Measurements from ENCODE around the gene USP30. TPM values are rescaled to one million over a fixed set of nuclear protein-coding genes. Genes with fewer than 3 reads are reported as not detected.
A peak's percentile ranks its signal among the peaks of the same experiment; 100 is the strongest.
"Not testable (repeated sequence)": the region's sequence is repeated elsewhere in the genome, so short reads cannot be mapped to it uniquely, and the experiment has no call there.

The USP30 gene
- total RNA-seq, 1 experiment from 2014 or later = 12.4 TPM

GRCh38 chr12:109047081-109047805 is 5.1 kb upstream of the USP30 start:
- no peaks in the 10 kb centered on the region for H3K9me3 ChIP-seq (ENCODE audit: low read depth, low read length, poor library complexity, severe bottlenecking)
- intact Hi-C loops (cut with micrococcal nuclease; ENCODE audit: unreplicated experiment) = no loop called here
- no peaks in the 10 kb centered on the region for H3K4me1 ChIP-seq (ENCODE audit: insufficient read depth, low read length, poor library complexity, severe bottlenecking)
- H3K27me3 ChIP-seq (replicated peaks; ENCODE audit: insufficient read depth, low read depth, low read length, poor library complexity) = peaks cover 22% of the 10 kb centered on the region
- CTCF ChIA-PET = no interaction called here
- no TSS peak for BruUV-seq (replicated peaks)
- no peak overlapping the region for H3K4me3 ChIP-seq (ENCODE audit: low read depth, low read length, poor library complexity, severe bottlenecking)
- H3K27ac ChIP-seq (ENCODE audit: low read depth, low read length, poor library complexity, severe bottlenecking) = no peak overlapping the region
- no peak for DNase-seq (ENCODE audit: low spot score)
- H3K36me3 ChIP-seq (ENCODE audit: insufficient read depth, low read length, poor library complexity, severe bottlenecking) = no peaks in the 10 kb centered on the region
- POLR2A ChIA-PET (ENCODE audit: low non-redundant PET) = interaction anchor here (0.7 kb wide), 1 partner anchor 461 kb away, joined by 3 read pairs; no protein-coding TSS in a partner anchor
- TF ChIP-seq, protein P1, sequence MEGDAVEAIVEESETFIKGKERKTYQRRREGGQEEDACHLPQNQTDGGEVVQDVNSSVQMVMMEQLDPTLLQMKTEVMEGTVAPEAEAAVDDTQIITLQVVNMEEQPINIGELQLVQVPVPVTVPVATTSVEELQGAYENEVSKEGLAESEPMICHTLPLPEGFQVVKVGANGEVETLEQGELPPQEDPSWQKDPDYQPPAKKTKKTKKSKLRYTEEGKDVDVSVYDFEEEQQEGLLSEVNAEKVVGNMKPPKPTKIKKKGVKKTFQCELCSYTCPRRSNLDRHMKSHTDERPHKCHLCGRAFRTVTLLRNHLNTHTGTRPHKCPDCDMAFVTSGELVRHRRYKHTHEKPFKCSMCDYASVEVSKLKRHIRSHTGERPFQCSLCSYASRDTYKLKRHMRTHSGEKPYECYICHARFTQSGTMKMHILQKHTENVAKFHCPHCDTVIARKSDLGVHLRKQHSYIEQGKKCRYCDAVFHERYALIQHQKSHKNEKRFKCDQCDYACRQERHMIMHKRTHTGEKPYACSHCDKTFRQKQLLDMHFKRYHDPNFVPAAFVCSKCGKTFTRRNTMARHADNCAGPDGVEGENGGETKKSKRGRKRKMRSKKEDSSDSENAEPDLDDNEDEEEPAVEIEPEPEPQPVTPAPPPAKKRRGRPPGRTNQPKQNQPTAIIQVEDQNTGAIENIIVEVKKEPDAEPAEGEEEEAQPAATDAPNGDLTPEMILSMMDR (conservative IDR thresholded peaks at IDR 0.05; ENCODE audit: low read depth, low read length) = no peak
- no peak for TF ChIP-seq EZH2 (IDR thresholded peaks at IDR 0.05; ENCODE audit: borderline replicate concordance, low read depth, low read length, poor library complexity, severe bottlenecking)

DNA sequence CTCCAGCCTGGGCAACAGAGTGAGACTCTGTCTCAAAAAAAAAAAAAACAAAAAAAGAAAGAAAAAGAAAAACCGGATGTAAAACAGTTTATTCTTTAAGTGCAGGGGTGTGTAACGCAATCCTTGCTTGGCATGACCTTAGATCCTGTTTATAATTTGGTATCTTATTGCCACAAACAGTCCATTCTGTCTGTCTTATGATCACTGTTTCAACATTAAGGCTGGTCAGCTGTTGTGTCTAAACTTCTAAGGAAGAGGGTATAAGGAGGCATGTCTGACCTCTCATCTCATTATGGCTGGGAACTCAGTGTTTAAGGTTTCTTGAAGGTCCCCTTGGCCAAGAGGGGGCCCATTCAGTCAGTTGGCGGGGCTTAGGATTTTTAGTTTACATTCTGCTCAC is 3.7 kb upstream of the USP30 start:
- H3K4me3 ChIP-seq (ENCODE audit: low read depth, low read length, poor library complexity, severe bottlenecking); H3K27me3 ChIP-seq (replicated peaks; ENCODE audit: insufficient read depth, low read depth, low read length, poor library complexity); POLR2A ChIA-PET (ENCODE audit: low non-redundant PET); H3K4me1 ChIP-seq (ENCODE audit: insufficient read depth, low read length, poor library complexity, severe bottlenecking); intact Hi-C loops (cut with micrococcal nuclease; ENCODE audit: unreplicated experiment); BruUV-seq (replicated peaks); H3K9me3 ChIP-seq (ENCODE audit: low read depth, low read length, poor library complexity, severe bottlenecking); H3K36me3 ChIP-seq (ENCODE audit: insufficient read depth, low read length, poor library complexity, severe bottlenecking); DNase-seq (ENCODE audit: low spot score); H3K27ac ChIP-seq (ENCODE audit: low read depth, low read length, poor library complexity, severe bottlenecking); CTCF ChIA-PET: not testable (repeated sequence)

DNA sequence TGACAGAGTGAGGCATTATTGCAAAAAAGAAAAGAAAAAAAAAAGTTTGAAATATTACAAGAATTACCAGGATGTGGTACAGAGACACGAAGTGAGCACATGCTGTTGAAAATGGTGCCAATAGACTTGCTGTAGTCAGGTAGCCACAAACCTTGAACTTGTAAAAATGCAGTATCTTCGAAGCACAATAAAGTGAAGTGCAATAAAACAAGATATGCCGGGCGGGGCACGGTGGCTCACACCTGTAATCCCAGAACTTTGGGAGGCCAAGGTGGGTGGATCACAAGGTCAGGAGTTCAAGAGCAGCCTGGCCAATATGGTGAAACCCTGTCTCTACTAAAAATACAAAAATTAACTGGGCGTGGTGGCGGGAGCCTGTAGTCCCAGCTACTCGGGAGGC is 2.6 kb upstream of the USP30 start:
- H3K27me3 ChIP-seq (replicated peaks; ENCODE audit: insufficient read depth, low read depth, low read length, poor library complexity); H3K4me3 ChIP-seq (ENCODE audit: low read depth, low read length, poor library complexity, severe bottlenecking); H3K27ac ChIP-seq (ENCODE audit: low read depth, low read length, poor library complexity, severe bottlenecking); H3K4me1 ChIP-seq (ENCODE audit: insufficient read depth, low read length, poor library complexity, severe bottlenecking); BruUV-seq (replicated peaks); CTCF ChIA-PET; H3K9me3 ChIP-seq (ENCODE audit: low read depth, low read length, poor library complexity, severe bottlenecking); H3K36me3 ChIP-seq (ENCODE audit: insufficient read depth, low read length, poor library complexity, severe bottlenecking); POLR2A ChIA-PET (ENCODE audit: low non-redundant PET); DNase-seq (ENCODE audit: low spot score); intact Hi-C loops (cut with micrococcal nuclease; ENCODE audit: unreplicated experiment): not testable (repeated sequence)

DNA sequence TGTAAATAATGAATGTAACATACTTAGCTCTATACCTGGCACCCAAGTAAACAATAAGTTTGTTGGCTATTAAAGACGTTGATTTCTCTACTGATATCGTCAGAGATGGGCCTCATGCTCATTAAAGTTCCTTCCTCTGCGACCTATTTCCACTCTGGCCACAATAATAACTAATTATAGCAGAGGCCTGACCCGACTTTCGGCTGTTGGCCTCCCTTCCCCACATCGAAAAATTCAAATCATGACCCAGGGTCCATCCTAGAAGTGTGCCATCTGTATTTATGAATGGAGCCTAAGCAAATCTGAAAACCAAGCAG is 321 bp upstream of the USP30 start:
- Histone ChIP-seq H3K27me3 (replicated peaks; ENCODE audit: insufficient read depth, low read depth, low read length, poor library complexity) (no peaks in the 10 kb centered on the region), H3K4me1 (ENCODE audit: insufficient read depth, low read length, poor library complexity, severe bottlenecking) (peaks cover 7% of the 10 kb centered on the region), H3K27ac (ENCODE audit: low read depth, low read length, poor library complexity, severe bottlenecking) (no peak overlapping the region), H3K36me3 (ENCODE audit: insufficient read depth, low read length, poor library complexity, severe bottlenecking) (no peaks in the 10 kb centered on the region), H3K4me3 (ENCODE audit: low read depth, low read length, poor library complexity, severe bottlenecking) (peak overlapping the region; percentile 89), H3K9me3 (ENCODE audit: low read depth, low read length, poor library complexity, severe bottlenecking) (no peaks in the 10 kb centered on the region)
- no peak for TF ChIP-seq EZH2 (IDR thresholded peaks at IDR 0.05; ENCODE audit: borderline replicate concordance, low read depth, low read length, poor library complexity, severe bottlenecking)
- TF ChIP-seq, protein P1 (conservative IDR thresholded peaks at IDR 0.05; ENCODE audit: low read depth, low read length) = no peak
- ChIA-PET POLR2A (ENCODE audit: low non-redundant PET) (no interaction called here), CTCF (interaction anchor here (0.6 kb wide), 1 partner anchor 343 kb away, joined by 3 read pairs; no protein-coding TSS in a partner anchor)
- DNase-seq (ENCODE audit: low spot score) = no peak
- intact Hi-C loops (cut with micrococcal nuclease; ENCODE audit: unreplicated experiment) = no loop called here
- BruUV-seq (replicated peaks) = no TSS peak

Data from A673 (cell line).